Measurements from ENCODE around the gene MRPL53. TPM values are rescaled to one million over a fixed set of nuclear protein-coding genes. Genes with fewer than 3 reads are reported as not detected.

Gene MRPL53
- total and polyA plus RNA-seq, 2 of the 13 experiments (the other 11 are each of a cell fraction or from before 2014, with no cell fraction given): 34.3 to 51.9 TPM

DNA sequence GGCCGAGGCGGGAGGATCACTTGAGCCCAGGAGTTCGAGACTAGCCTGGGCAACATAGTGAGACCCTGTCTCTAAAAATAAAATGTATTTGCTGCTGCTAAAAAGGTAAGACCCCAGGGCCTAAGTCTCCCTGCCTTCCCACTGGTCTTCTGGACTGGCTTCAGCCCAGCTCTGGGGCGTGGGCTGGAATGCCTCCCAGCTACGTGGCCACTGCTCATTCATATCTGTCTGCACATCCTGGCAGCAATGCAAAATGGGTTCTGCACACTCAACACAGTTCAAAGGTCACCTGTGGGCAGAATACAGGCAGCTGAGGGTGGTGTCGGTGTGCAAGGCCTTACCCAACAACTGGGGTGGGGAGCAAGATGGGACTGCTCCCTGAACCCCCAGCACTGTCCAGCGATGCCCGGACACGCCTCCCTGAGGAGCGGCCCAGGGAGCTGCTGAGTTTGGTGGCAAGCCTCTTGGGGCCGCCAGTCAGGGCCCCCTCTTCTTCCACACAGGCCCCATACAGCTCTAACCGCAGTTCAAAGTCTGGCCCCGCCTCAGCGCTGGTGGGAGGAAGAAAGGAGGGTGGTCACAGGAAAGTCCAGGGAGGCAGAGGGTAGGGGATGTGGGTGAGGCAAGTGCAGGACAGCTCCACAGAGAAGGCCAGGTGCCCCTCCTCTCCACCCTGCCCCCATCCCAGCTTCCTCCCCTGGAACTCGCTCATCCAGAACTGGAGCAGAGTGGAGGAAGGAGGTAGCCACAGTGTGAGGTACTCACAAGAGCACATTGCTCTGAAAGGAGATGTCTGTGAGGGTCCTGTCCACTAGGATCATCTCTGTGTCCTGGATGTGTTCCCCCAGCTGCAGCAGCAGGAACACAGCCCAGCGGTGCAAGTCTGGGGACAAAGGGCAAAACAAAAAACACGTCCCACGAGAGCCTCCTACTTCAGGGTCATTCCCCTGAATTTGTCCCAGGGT is 42.7 kb downstream of the MRPL53 start (continued):
- TF ChIP-seq, protein P1, sequence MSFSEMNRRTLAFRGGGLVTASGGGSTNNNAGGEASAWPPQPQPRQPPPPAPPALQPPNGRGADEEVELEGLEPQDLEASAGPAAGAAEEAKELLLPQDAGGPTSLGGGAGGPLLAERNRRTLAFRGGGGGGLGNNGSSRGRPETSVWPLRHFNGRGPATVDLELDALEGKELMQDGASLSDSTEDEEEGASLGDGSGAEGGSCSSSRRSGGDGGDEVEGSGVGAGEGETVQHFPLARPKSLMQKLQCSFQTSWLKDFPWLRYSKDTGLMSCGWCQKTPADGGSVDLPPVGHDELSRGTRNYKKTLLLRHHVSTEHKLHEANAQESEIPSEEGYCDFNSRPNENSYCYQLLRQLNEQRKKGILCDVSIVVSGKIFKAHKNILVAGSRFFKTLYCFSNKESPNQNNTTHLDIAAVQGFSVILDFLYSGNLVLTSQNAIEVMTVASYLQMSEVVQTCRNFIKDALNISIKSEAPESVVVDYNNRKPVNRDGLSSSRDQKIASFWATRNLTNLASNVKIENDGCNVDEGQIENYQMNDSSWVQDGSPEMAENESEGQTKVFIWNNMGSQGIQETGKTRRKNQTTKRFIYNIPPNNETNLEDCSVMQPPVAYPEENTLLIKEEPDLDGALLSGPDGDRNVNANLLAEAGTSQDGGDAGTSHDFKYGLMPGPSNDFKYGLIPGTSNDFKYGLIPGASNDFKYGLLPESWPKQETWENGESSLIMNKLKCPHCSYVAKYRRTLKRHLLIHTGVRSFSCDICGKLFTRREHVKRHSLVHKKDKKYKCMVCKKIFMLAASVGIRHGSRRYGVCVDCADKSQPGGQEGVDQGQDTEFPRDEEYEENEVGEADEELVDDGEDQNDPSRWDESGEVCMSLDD (CRISPR knock-in tag; IDR thresholded peaks at IDR 0.05; ENCODE audit: borderline replicate concordance): no peak; the same call in 1 of the 2 replicates
- TF ChIP-seq, protein P2, sequence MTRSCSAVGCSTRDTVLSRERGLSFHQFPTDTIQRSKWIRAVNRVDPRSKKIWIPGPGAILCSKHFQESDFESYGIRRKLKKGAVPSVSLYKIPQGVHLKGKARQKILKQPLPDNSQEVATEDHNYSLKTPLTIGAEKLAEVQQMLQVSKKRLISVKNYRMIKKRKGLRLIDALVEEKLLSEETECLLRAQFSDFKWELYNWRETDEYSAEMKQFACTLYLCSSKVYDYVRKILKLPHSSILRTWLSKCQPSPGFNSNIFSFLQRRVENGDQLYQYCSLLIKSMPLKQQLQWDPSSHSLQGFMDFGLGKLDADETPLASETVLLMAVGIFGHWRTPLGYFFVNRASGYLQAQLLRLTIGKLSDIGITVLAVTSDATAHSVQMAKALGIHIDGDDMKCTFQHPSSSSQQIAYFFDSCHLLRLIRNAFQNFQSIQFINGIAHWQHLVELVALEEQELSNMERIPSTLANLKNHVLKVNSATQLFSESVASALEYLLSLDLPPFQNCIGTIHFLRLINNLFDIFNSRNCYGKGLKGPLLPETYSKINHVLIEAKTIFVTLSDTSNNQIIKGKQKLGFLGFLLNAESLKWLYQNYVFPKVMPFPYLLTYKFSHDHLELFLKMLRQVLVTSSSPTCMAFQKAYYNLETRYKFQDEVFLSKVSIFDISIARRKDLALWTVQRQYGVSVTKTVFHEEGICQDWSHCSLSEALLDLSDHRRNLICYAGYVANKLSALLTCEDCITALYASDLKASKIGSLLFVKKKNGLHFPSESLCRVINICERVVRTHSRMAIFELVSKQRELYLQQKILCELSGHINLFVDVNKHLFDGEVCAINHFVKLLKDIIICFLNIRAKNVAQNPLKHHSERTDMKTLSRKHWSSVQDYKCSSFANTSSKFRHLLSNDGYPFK (CRISPR knock-in tag; IDR thresholded peaks at IDR 0.05; ENCODE audit: borderline replicate concordance): peak; percentile 86
- TF ChIP-seq ZNF234 (CRISPR knock-in tag; conservative IDR thresholded peaks at IDR 0.05): no peak
- TF ChIP-seq ZNF430 (CRISPR knock-in tag; IDR thresholded peaks at IDR 0.05): no peak
- peak; percentile 87 for TF ChIP-seq ZFX (CRISPR knock-in tag; IDR thresholded peaks at IDR 0.05; ENCODE audit: low read depth)
- 0 out of 2 replicates have a peak, but pooled peaks have one; percentile 65 for TF ChIP-seq ZNF564 (CRISPR knock-in tag; IDR thresholded peaks at IDR 0.05)
- no peak for TF ChIP-seq KLF6 (CRISPR knock-in tag; IDR thresholded peaks at IDR 0.05)
- TF ChIP-seq, protein P3, sequence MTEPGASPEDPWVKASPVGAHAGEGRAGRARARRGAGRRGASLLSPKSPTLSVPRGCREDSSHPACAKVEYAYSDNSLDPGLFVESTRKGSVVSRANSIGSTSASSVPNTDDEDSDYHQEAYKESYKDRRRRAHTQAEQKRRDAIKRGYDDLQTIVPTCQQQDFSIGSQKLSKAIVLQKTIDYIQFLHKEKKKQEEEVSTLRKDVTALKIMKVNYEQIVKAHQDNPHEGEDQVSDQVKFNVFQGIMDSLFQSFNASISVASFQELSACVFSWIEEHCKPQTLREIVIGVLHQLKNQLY (CRISPR knock-in tag; IDR thresholded peaks at IDR 0.05): peak; percentile 36
- TF ChIP-seq SMAD3 (CRISPR knock-in tag; IDR thresholded peaks at IDR 0.05): no peak
- TF ChIP-seq SALL1 (CRISPR knock-in tag; IDR thresholded peaks at IDR 0.05): peak; percentile 92
- 0 out of 2 replicates have a peak, but pooled peaks have one; percentile 24 for TF ChIP-seq SMARCE1 (IDR thresholded peaks at IDR 0.05; ENCODE audit: borderline replicate concordance)
- peak; percentile 75; the same call in 1 of the 2 replicates for TF ChIP-seq CREM (IDR thresholded peaks at IDR 0.05)
- no peak for TF ChIP-seq CREM (CRISPR knock-in tag; IDR thresholded peaks at IDR 0.05)
- TF ChIP-seq IKZF4 (CRISPR knock-in tag; IDR thresholded peaks at IDR 0.05; ENCODE audit: borderline replicate concordance, low read depth, not compliant biosample characterization): peak; percentile 21
- TF ChIP-seq ZNF607 (CRISPR knock-in tag; IDR thresholded peaks at IDR 0.05; ENCODE audit: borderline replicate concordance): no peak
- no peak for TF ChIP-seq ZNF780A (CRISPR knock-in tag; IDR thresholded peaks at IDR 0.05)
- peak; percentile 44; the same call in 1 of the 2 replicates for TF ChIP-seq GATAD1 (CRISPR knock-in tag; IDR thresholded peaks at IDR 0.05)
- no peak for TF ChIP-seq ZKSCAN1 (IDR thresholded peaks at IDR 0.05; ENCODE audit: low read length)
- TF ChIP-seq ZNF510 (CRISPR knock-in tag; IDR thresholded peaks at IDR 0.05; ENCODE audit: low read depth): no peak
- no peak; the same call in 1 of the 2 replicates for TF ChIP-seq TFE3 (CRISPR knock-in tag; IDR thresholded peaks at IDR 0.05)
- no peak for TF ChIP-seq ZNF326 (CRISPR knock-in tag; IDR thresholded peaks at IDR 0.05; ENCODE audit: borderline replicate concordance)

Measured in HepG2 (cell line).